GM12864 (cell line): Measurements from ENCODE around the gene TAF1B.

Experiments
- DNase-seq: peaks from one replicate; pipeline ENCODE4 v3.0.0-alpha.2; 2011; ENCODE audit warnings: low read depth
- H3K4me3 ChIP-seq: 2 replicates; pipeline ENCODE4 v1.5.1; 2011; ENCODE audit warnings: mild to moderate bottlenecking, low read depth, low read length, control low read depth
- CTCF ChIP-seq: IDR thresholded peaks from 2 replicates; pipeline ENCODE4 v1.5.1; 2011; ENCODE audit warnings: low read depth, mild to moderate bottlenecking, moderate library complexity, low read length, control low read depth, inconsistent platforms; ENCODE audit errors: missing control alignments

Gene TAF1B

GRCh38 chr2:9951522-9952285 is 108.4 kb downstream of the TAF1B start, which contains the start of gene GRHL1:
TSS of gene GRHL1 (plus strand) at chr2:9951693. CDS start at chr2:9951834, 141 bp downstream.
- peak; percentile 46 for DNase-seq
- no peak for TF ChIP-seq CTCF
- peak within 1 kb of the TSS; percentile 64 for H3K4me3 ChIP-seq

- DNase-seq = no peak
- peak overlapping the region; percentile 64 for H3K4me3 ChIP-seq
- TF ChIP-seq CTCF = no peak
Measured at GRCh38 chr2:9952286-9952737, 109.0 kb downstream of the TAF1B start.

GRCh38 chr2:9952856-9953503 is 109.7 kb downstream of the TAF1B start:
- no peak overlapping the region for H3K4me3 ChIP-seq
- TF ChIP-seq CTCF = no peak
- no peak for DNase-seq

GRCh38 chr2:9954136-9954535 is 110.9 kb downstream of the TAF1B start:
- DNase-seq = no peak
- TF ChIP-seq CTCF = no peak
- no peak overlapping the region for H3K4me3 ChIP-seq

- no peak for TF ChIP-seq CTCF
- no peak for DNase-seq
- H3K4me3 ChIP-seq = no peak overlapping the region
Measured at GRCh38 chr2:9958057-9958456, 114.8 kb downstream of the TAF1B start.

GRCh38 chr2:9959262-9959661 is 116.0 kb downstream of the TAF1B start:
- no peak for DNase-seq
- no peak for TF ChIP-seq CTCF
- H3K4me3 ChIP-seq = no peak overlapping the region
